ENCODE results near the gene PRSS27. TPM values are rescaled to one million over a fixed set of nuclear protein-coding genes. Genes with fewer than 3 reads are reported as not detected.

PRSS27 gene
- total RNA-seq, 2 donors from 2014 or later = 0.15 to 0.56 TPM

- no peak for TF ChIP-seq CTCF (IDR thresholded peaks at IDR 0.05)
- Histone ChIP-seq H3K27me3 (no peaks in the 10 kb centered on the region), H3K27ac (no peak overlapping the region), H3K36me3 (peaks cover 23% of the 10 kb centered on the region), H3K9ac (ENCODE audit: low read depth in 2 of 2, low read length in 2 of 2) (peak overlapping the region in 1 of 2 donors; percentile 76), H3K9me3 (no peaks in the 10 kb centered on the region), H3K4me3 (no peak overlapping the region), H3K4me1 (peaks cover 17% of the 10 kb centered on the region)
- intact Hi-C loops (cut with DNase I) = no loop called here
- no peak for DNase-seq
These were observed 35.1 kb upstream of the PRSS27 start for GRCh38 chr16:2755158-2755557.

DNA sequence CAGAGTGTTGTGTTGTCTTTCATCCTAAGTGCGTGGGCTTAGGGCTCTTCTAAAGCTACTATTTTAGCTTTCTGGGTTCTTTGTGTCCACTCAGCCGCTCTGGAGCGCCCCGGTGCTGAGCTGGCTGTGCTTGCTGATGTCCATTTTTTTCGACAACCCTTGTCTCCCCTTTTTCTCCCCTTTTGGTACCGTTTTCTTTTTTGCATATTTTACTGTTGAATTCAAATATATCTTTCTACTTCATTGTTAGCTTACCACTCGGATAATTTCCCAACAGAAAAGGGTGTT lies 33.7 kb upstream of the PRSS27 start:
- peak overlapping the region; percentile 76 to 96 for H3K9ac ChIP-seq (ENCODE audit: low read depth in 2 of 2, low read length in 2 of 2)
- H3K27me3 ChIP-seq = no peaks in the 10 kb centered on the region
- no peak for DNase-seq
- H3K4me3 ChIP-seq = peak overlapping the region; percentile 72
- H3K36me3 ChIP-seq = peaks cover 9% of the 10 kb centered on the region
- intact Hi-C loops (cut with DNase I) = no loop called here
- TF ChIP-seq CTCF (IDR thresholded peaks at IDR 0.05) = no peak
- H3K27ac ChIP-seq = peak overlapping the region; percentile 95
- H3K9me3 ChIP-seq = no peaks in the 10 kb centered on the region
- H3K4me1 ChIP-seq = peaks cover 11% of the 10 kb centered on the region

DNA sequence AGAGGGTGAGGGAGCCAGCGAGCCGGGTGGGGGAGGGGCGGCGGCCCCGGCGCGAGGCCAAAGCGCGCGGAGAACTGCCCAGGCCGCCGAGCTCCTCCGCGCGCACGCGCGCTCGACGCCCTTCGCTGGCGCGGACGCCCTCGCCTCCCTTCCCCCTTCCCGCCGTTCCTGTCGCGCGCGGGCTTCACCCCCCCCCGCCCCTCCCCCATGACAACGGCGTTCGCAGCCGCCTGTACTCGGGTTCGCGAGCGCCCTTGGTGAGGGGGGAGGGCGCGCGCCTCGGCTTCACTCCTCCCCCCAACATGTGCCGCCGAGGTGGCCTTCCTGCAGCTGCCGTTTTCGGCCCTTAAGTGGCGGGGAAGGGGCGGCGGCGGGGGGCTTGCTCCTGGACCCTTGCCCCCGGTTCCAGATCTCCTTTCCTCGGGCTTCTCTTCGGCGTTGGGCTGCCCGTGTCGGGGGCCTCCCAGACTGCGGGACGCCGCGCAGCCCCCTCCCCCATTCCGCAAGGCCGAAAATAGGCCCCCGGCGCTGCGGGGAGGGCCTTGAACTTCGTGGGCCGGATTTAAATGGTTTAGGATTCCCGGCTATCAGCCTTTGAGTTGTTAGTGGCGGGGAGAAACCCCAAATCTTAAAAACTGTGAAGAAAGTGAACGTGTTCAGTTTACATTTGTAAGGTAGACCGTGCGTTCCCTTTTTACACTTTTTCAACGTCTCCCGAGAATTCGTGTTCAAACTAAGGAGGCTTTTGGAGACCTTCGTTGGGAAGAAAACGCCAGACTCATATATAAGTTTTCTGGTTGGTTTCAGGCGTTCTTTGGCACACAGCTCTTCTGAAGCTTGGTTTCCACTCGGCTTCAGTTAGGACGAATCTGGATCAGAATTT lies 33.1 kb upstream of the PRSS27 start:
- peak overlapping the region; percentile 72 for H3K4me3 ChIP-seq
- H3K9me3 ChIP-seq = no peaks in the 10 kb centered on the region
- no peaks in the 10 kb centered on the region for H3K27me3 ChIP-seq
- no peak for TF ChIP-seq CTCF (IDR thresholded peaks at IDR 0.05)
- peak overlapping the region; percentile 95 for H3K27ac ChIP-seq
- peak overlapping the region; percentile 92 to 96 for H3K9ac ChIP-seq (ENCODE audit: low read depth in 2 of 2, low read length in 2 of 2)
- H3K4me1 ChIP-seq = peaks cover 11% of the 10 kb centered on the region
- peak; percentile 84 for DNase-seq
- intact Hi-C loops (cut with DNase I) = no loop called here
- peaks cover 4% of the 10 kb centered on the region for H3K36me3 ChIP-seq

DNA sequence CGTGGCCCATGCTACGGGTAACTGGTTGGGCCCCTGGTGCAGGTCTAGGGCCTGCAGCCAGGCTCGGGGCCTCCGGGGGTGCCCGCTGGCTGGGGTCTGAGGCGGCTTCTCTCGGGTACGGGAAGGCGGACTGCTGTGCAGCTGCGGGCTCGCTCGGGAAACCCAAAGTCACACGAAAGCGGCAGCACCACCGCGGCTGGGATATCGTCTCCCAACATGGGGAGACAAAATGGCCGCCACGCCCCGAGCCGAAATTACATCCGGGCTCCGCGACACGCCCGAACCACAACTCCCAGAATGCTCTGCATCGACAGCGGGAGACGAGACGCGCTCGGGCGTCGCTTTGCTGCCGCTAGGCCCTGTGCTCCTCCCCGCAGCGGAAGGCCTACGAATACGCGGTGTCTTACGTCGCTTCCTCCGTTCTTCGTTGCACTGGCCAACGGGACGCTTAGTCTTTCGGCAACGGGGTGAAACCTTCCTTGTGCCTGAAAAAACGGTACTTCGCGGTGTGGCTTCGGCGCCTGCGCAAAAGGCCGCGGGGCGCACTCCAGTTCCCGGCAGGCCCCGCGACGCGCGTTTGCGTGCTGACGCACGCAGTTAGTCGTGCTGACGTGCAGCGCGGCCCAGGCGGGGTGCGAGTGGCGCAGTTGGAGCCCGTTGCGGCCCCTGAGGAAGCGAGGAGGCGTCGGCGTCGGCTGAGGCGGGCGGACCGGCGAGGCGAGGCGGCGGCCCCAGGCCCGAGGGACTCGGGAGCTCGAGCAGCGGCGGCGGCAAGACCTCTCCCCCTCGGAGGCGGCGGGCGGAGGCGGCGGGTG lies 32.2 kb upstream of the PRSS27 start, which contains the start of gene SRRM2:
Gene SRRM2 (plus strand): TSS at position 604 of the 815 bp plus-strand sequence. CDS start 3,727 bp downstream, outside the sequence.
- peak; percentile 95 for DNase-seq
- H3K4me3 ChIP-seq = peak within 1 kb of the TSS; percentile 72
- peak within 1 kb of the TSS; percentile 95 for H3K27ac ChIP-seq
- peaks cover 11% of the 10 kb centered on the region for H3K4me1 ChIP-seq
- no peaks in the 10 kb centered on the region for H3K9me3 ChIP-seq
- H3K27me3 ChIP-seq = no peaks in the 10 kb centered on the region
- TF ChIP-seq CTCF (IDR thresholded peaks at IDR 0.05) = no peak
- H3K36me3 ChIP-seq = no peaks in the 10 kb centered on the region
- intact Hi-C loops (cut with DNase I) = no loop called here
- peak within 1 kb of the TSS; percentile 92 to 96 for H3K9ac ChIP-seq (ENCODE audit: low read depth in 2 of 2, low read length in 2 of 2)

- H3K9me3 ChIP-seq = no peaks in the 10 kb centered on the region
- H3K27ac ChIP-seq = peak overlapping the region; percentile 95
- peak overlapping the region; percentile 92 to 96 for H3K9ac ChIP-seq (ENCODE audit: low read depth in 2 of 2, low read length in 2 of 2)
- DNase-seq = no peak
- TF ChIP-seq CTCF (IDR thresholded peaks at IDR 0.05) = no peak
- intact Hi-C loops (cut with DNase I) = no loop called here
- no peaks in the 10 kb centered on the region for H3K27me3 ChIP-seq
- peaks cover 11% of the 10 kb centered on the region for H3K4me1 ChIP-seq
- no peaks in the 10 kb centered on the region for H3K36me3 ChIP-seq
- peak overlapping the region; percentile 72 for H3K4me3 ChIP-seq
These were observed 31.6 kb upstream of the PRSS27 start for GRCh38 chr16:2751577-2752034.
